Activated B cell treated with CpG ODN at 0.5 μM for 24 hours (primary cell): ENCODE results near the gene RAD51B. TPM values are rescaled to one million over a fixed set of nuclear protein-coding genes. Genes with fewer than 3 reads are reported as not detected.

Experiments
- ATAC-seq: fragments of 200-7000 bp; cut with Tn5 transposase; one replicate; pipeline ENCODE4 v1.10.0; 2021; ENCODE audit warnings: low read depth, mild to moderate bottlenecking, moderate library complexity
- CTCF ChIA-PET: fragments of 350-600 bp; sonication (Branson Sonifier 250); formaldehyde crosslinking; loops from one replicate; lab custom pipeline; 2021; ENCODE audit warnings: antibody characterized with exemption; lab: Charles Lee
- POLR2A ChIA-PET: fragments of 350-600 bp; sonication (Branson Sonifier 250); formaldehyde crosslinking; loops from one replicate; lab custom pipeline; 2021; ENCODE audit warnings: antibody characterized with exemption; lab: Charles Lee
- DNase-seq: peaks from one replicate; pipeline ENCODE4 v3.0.0; 2022
- H3K27ac Mint-ChIP-seq: one replicate; pipeline ENCODE4 v1.8.0; 2020; ENCODE audit warnings: mixed read lengths
- H3K27me3 Mint-ChIP-seq: one replicate; pipeline ENCODE4 v1.8.0; 2021; ENCODE audit warnings: mixed read lengths
- H3K36me3 Mint-ChIP-seq: one replicate; pipeline ENCODE4 v1.8.0; 2021; ENCODE audit warnings: low read depth, mixed read lengths
- H3K4me1 Mint-ChIP-seq: one replicate; pipeline ENCODE4 v1.8.0; 2021; ENCODE audit warnings: mixed read lengths
- H3K4me3 Mint-ChIP-seq: one replicate; pipeline ENCODE4 v1.8.0; 2020; ENCODE audit warnings: mild to moderate bottlenecking, mixed read lengths
- H3K9me3 Mint-ChIP-seq: one replicate; pipeline ENCODE4 v1.8.0; 2020; ENCODE audit warnings: mixed read lengths
- intact Hi-C: fragments of 100-400 bp; cut with micrococcal nuclease; formaldehyde crosslinking; loops from one replicate; pipeline ENCODE4 v1.15.1; 2024
- total RNA-seq: library from RNA; stranded (reverse); gene quantifications from 2 replicates; pipeline ENCODE4 v1.2.3, GENCODE V29; 2022
- TF ChIP-seq, protein P1 (sequence below): fragments of 200-600 bp; IDR thresholded peaks from one replicate; pipeline ENCODE4 v1.8.0; 2022; ENCODE audit warnings: antibody characterized with exemption, mild to moderate bottlenecking

The RAD51B gene
- total RNA-seq, 1 donor from 2014 or later = 53.9 TPM

DNA sequence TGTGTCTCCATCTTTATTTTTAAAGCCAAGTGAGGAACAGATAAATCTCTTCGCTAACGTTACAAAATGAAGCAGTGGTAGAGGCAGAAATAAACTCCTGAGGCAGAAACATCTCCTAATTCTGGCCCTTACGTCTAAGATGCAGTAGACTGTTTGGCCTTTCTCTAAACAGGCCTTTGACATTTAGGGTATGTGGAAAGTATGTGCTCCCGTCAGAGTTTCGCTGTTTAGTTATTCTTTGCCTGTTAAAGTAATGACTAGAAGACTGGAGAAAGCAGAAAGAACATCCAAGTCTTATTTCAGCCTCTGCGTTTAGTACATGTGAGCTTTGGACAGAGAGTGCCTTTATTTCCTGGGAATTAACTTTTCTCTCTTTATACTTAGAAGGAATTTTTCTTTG lies 216.6 kb downstream of the RAD51B start:
- ATAC-seq (no peak), DNase-seq (no peak)
- TF ChIP-seq, protein P1, sequence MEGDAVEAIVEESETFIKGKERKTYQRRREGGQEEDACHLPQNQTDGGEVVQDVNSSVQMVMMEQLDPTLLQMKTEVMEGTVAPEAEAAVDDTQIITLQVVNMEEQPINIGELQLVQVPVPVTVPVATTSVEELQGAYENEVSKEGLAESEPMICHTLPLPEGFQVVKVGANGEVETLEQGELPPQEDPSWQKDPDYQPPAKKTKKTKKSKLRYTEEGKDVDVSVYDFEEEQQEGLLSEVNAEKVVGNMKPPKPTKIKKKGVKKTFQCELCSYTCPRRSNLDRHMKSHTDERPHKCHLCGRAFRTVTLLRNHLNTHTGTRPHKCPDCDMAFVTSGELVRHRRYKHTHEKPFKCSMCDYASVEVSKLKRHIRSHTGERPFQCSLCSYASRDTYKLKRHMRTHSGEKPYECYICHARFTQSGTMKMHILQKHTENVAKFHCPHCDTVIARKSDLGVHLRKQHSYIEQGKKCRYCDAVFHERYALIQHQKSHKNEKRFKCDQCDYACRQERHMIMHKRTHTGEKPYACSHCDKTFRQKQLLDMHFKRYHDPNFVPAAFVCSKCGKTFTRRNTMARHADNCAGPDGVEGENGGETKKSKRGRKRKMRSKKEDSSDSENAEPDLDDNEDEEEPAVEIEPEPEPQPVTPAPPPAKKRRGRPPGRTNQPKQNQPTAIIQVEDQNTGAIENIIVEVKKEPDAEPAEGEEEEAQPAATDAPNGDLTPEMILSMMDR = no peak
- POLR2A ChIA-PET = no interaction called here
- peaks cover 3% of the 10 kb centered on the region for H3K9me3 Mint-ChIP-seq
- intact Hi-C loops = no loop called here
- H3K4me1 Mint-ChIP-seq = no peaks in the 10 kb centered on the region
- CTCF ChIA-PET = no interaction called here
- no peak overlapping the region for H3K4me3 Mint-ChIP-seq
- H3K36me3 Mint-ChIP-seq = peaks cover 1% of the 10 kb centered on the region
- no peak overlapping the region for H3K27ac Mint-ChIP-seq
- no peaks in the 10 kb centered on the region for H3K27me3 Mint-ChIP-seq

DNA sequence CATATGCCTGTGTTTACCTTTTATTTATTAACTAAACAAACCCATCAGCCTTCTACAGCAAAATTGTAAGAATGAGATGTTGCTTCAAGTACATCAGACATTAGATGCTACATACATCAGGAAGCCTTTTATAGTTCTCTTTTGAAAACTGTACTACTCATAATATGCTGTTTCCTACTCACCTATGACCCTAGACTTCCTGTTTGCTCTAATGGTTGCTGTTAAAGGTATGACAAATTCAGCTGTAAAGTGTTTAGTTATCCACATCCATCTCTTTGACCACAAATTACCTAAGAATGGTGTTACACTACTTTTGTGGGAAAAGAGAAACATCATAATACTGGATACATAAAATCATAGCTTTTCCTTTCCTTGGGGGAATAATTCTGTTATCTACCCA lies 220.0 kb downstream of the RAD51B start:
- Mint-ChIP-seq H3K4me3 (no peak overlapping the region), H3K27ac (no peak overlapping the region), H3K27me3 (no peaks in the 10 kb centered on the region), H3K36me3 (no peaks in the 10 kb centered on the region), H3K4me1 (peaks cover 9% of the 10 kb centered on the region), H3K9me3 (no peaks in the 10 kb centered on the region)
- no peak for DNase-seq
- CTCF ChIA-PET = no interaction called here
- POLR2A ChIA-PET = no interaction called here
- intact Hi-C loops = no loop called here
- ATAC-seq = no peak
- TF ChIP-seq, protein P1 = no peak

DNA sequence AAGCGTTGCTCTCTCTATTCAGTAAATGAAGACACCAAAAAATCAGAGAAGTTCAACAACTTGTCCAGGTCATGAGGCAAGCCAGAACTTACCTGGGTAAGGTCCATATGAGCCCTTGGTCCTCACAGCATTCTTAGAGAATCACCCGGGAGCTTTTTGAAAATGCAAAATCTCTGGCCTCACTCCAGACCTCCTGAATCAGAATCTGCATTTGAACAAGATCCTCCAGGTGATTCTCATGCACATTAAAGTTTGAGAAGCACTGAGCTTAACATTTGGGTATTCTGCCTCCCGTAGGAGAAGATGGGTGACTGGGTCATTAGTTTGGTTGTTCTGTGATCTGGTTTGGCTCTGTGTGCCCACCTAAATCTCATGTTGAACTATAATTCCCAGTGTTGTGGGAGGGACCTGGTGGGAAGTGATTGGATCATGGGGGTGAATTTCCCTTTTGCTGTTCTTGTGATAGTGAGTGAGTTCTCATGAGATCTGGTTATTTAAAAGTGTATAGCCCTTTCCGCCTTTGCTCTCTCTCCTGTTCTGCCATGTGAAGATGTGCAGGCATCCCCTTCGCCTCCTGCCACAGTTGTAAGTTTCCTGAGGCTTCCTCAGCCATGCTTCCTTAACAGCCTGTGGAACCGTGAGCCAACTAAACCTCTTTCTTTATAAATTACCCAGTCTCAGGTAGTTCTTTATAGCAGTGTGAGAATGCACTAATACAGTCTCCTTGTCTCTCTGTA lies 221.2 kb downstream of the RAD51B start:
- Mint-ChIP-seq H3K4me1 (peaks cover 9% of the 10 kb centered on the region), H3K36me3 (no peaks in the 10 kb centered on the region), H3K27ac (no peak overlapping the region), H3K27me3 (no peaks in the 10 kb centered on the region), H3K9me3 (no peaks in the 10 kb centered on the region), H3K4me3 (no peak overlapping the region)
- ChIA-PET POLR2A (no interaction called here), CTCF (no interaction called here)
- ATAC-seq = no peak
- intact Hi-C loops = no loop called here
- DNase-seq = no peak
- TF ChIP-seq, protein P1 = no peak

DNA sequence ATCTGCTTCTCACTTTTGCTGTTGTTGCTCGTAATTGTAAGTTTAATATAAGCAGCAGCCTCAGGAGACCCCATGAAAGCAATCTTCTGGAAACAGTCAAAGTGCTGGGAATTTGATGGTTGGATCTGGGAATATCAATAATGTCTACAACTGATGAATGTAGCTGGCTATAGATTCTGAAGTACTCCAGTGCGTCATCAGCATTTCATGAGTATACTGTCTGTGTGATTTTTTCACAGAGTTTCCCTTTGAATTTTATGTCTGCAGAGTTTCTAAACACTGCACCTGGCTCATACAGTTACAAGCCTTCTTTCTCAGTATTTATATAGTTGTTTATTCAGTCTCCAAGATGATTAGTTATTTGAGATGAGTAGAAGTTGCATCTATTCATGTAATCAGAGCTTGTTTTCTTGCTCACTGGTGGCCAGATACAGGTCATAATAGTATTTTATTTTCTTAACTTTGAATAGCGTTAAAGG lies 222.3 kb downstream of the RAD51B start:
- Mint-ChIP-seq H3K9me3 (no peaks in the 10 kb centered on the region), H3K27me3 (no peaks in the 10 kb centered on the region), H3K4me1 (peaks cover 9% of the 10 kb centered on the region), H3K4me3 (no peak overlapping the region), H3K27ac (no peak overlapping the region), H3K36me3 (no peaks in the 10 kb centered on the region)
- ATAC-seq (no peak), DNase-seq (no peak)
- TF ChIP-seq, protein P1 = no peak
- ChIA-PET POLR2A (no interaction called here), CTCF (no interaction called here)
- intact Hi-C loops = no loop called here

DNA sequence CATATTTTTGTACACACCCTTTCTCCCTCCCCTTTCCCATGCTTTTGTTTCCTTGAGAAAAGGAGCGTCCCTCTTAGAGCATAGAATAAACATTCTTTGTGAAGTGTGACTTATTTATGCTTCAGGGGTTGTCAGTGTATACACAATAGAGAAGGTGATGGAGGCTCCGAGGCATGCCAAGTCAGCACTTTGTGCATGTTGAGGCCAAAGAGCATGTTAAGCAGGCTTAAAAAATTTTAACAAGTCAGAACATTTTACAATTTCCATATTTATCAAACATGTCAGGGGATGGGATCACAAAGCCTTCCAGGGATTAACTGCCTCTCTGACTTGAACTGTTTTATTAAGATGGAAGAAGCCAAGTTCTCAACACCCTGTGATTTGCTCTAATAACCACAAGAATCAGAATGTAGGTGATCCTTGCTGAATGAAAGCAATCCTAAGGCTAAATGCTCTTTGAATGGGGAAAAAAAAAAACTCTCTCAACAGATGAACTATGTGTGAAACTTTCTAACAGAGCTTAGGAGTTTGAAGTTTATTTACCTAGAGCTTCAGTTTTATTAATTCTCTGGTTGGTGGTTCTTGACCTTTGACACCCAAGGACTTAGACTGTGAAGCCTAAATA lies 223.1 kb downstream of the RAD51B start:
- intact Hi-C loops = no loop called here
- Mint-ChIP-seq H3K4me1 (peaks cover 9% of the 10 kb centered on the region), H3K27me3 (no peaks in the 10 kb centered on the region), H3K4me3 (no peak overlapping the region), H3K9me3 (no peaks in the 10 kb centered on the region), H3K36me3 (no peaks in the 10 kb centered on the region), H3K27ac (no peak overlapping the region)
- POLR2A ChIA-PET = no interaction called here
- ATAC-seq (no peak), DNase-seq (no peak)
- CTCF ChIA-PET = no interaction called here
- TF ChIP-seq, protein P1 = no peak
